GM21515 (cell line): Measurements from ENCODE around the gene PLCL1.
"Not testable (repeated sequence)": the region's sequence is repeated elsewhere in the genome, so short reads cannot be mapped to it uniquely, and the experiment has no call there.

Experiments used
- ATAC-seq: cut with Tn5 transposase; IDR thresholded peaks from one replicate; pipeline ENCODE4 v1.9.1; 2021; ENCODE audit not compliant: unreplicated experiment

Gene PLCL1

DNA sequence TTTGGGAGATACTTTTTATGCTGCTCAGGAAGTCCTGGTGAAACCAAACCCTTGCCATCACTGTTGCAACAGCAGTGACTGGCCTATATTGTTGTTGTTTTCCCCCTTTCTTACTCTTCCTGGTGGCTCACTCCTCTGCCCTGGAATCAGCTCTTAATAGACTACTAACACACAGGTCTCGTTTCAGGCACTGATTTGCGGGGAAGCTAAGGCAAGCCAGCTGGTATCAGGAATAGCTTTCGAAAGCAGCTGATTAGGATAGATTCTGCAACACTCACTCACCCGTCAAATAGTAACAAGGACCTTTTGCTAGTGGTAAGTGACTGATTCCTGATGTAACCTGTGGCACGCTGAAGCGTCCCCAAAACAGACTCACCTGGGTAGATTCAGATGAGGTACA, 360.4 kb downstream of the PLCL1 start:
- no peak for ATAC-seq

- ATAC-seq = no peak
Observed at GRCh38 chr2:198165289-198165688, 360.9 kb downstream of the PLCL1 start.

GRCh38 chr2:198167346-198167745, 363.0 kb downstream of the PLCL1 start:
- ATAC-seq = no peak

DNA sequence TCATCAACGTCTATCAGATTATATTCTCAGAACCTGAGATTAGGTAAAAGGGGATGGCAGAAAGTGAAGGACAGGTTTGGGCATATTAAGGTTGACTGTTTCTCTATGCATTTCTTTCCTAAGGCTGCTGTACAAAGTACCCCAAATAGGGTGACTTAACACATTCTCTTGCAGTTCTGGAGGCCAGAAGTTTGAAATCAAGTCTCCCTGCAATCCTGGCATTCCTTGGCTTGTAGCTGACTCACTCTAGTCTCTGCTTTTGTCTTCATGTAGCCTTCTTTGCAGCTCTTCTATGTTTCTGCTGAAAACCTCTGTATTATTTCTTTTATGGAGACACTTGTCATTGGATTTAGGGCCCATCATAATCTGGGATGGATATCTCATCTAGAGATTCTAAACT, 364.3 kb downstream of the PLCL1 start:
- no peak for ATAC-seq

GRCh38 chr2:198173242-198173641, 368.8 kb downstream of the PLCL1 start:
- ATAC-seq = no peak

GRCh38 chr2:198173864-198174263, 369.5 kb downstream of the PLCL1 start:
- no peak for ATAC-seq

DNA sequence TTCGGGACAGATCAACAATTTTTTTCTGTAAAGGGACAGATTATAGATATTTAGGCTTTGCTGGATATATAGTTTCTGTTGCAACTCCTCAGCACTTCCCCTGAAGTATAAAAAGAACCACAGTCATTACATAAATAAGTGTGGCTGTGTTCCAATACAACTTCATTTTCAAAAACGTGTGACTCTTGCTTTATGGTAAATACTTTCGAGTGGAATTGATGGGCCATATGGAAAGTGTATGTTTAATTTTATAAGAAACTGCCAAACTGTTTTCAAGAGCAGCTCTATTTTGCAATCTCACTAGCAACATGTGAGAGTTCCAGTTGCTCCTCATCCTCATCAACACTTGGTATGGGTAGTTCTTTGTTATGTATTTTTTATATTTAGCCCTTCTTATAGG, 370.9 kb downstream of the PLCL1 start:
- no peak for ATAC-seq

DNA sequence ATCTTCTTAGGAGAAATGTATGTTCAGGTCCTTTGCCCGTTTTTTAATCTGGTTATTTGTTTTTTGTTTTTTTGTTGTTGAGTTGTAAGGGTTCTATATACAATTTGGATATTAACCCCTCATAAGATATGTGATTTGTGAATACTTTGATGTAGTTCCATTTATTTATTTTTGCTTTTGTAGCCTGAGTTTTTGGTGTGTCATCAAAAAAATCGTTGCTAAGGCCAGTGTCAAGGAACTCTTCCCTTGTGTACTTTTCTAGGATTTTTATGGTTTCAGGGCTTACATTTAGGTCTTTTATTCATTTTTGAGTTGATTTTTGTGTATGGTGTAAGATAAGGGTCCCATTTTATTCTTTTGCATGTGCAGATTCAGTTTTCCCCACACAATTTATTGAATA, 372.6 kb downstream of the PLCL1 start:
- no peak for ATAC-seq

- ATAC-seq = no peak
Observed at GRCh38 chr2:198178766-198179165, 374.4 kb downstream of the PLCL1 start.

DNA sequence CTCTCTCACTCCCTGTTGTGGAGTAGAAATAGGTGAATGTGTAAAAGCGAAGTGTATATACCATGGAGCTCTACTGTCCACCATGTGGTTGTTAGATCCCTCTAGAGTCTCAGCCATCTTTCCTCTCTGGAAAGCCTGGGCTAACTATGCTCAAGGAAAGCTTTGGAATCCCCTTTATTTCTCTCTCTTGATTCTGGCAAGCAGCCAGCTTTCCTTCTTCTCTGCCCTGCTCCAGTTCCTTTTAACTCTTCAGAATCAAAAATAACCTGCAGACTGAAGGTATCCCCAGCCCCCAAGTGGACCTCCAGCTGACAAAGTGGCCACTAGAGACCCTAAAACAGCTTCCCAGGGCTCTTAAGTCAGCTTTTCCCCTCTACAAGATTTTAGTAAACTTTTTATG, 381.9 kb downstream of the PLCL1 start:
- ATAC-seq = no peak

- ATAC-seq = no peak
Observed at GRCh38 chr2:198187841-198188240, 383.4 kb downstream of the PLCL1 start.

GRCh38 chr2:198188982-198189381, 384.6 kb downstream of the PLCL1 start:
- ATAC-seq = no peak

- no peak for ATAC-seq
Observed at GRCh38 chr2:198191651-198192050, 387.3 kb downstream of the PLCL1 start.

DNA sequence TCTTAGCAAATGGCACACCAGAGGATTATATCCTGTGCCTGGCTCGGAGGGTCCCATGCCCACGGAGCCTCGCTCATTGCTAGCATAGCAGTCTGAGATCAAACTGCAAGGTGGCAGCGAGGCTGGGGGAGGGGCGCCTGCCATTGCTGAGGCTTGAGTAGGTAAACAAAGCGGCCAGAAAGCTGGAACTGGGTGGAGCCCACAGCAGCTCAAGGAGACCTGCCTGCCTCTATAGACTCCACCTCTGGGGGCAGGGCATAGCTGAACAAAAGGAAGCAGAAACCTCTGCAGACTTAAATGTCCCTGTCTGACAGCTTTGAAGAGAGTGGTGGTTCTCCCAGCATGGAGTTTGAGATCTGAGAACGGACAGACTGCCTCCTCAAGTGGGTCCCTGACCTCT, 392.2 kb downstream of the PLCL1 start:
- ATAC-seq = not testable (repeated sequence)
